K562 (cell line): ENCODE measurements around the gene FGGY. TPM values are rescaled to one million over a fixed set of nuclear protein-coding genes. Genes with fewer than 3 reads are reported as not detected.

Experiments used
- ATAC-seq: fragments of 200-7000 bp; cut with Tn5 transposase; 3 replicates; pipeline ENCODE4 v1.9.1; 2020; ENCODE audit warnings: moderate library complexity
- BruUV-seq: library from RNA; stranded (reverse); fragments of 400-500 nt; replicated peaks from 2 replicates; lab custom pipeline; 2021; lab: Mats Ljungman, UMichigan
- CTCF ChIA-PET: fragments of 300-600 bp; formaldehyde crosslinking; extraction: SDS; loops from one replicate; lab custom pipeline; 2021; ENCODE audit warnings: low intra/inter-chr PET ratio; lab: Yijun Ruan, JAX
- POLR2A ChIA-PET: fragments of 300-600, 350-650 bp; sonication (Branson Sonifier 250); formaldehyde crosslinking; extraction: SDS; loops from one replicate; lab custom pipeline; 2021; ENCODE audit warnings: antibody characterized with exemption, inconsistent platforms; lab: Yijun Ruan, JAX
- DNase-seq, 4 experiments: peaks; one replicate each; pipeline versions ENCODE4 v3.0.0 to v3.0.0-alpha.2; 2011 to 2018; ENCODE audit warnings: low spot score in 3 of 4, mixed read lengths in 3 of 4; ENCODE audit errors: extremely low read depth in 1 of 4
- FAIRE-seq: peaks from 2 replicates; lab custom pipeline; 2011; peaks lifted over from hg19 to GRCh38; lab: Jason Lieb, UNC
- H2AFZ ChIP-seq: 2 replicates; pipeline ENCODE4 v1.6.0; 2011; ENCODE audit warnings: low read depth, low read length, control low read depth, inconsistent platforms
- H3K27ac ChIP-seq: fragments of 200-600 bp; 3 replicates; pipeline ENCODE4 v1.8.0; 2011; ENCODE audit warnings: low read depth, mild to moderate bottlenecking, control low read depth, inconsistent platforms, low read length, moderate library complexity, mixed read lengths; ENCODE audit errors: extremely low read depth
- H3K27me3 ChIP-seq, 2 experiments: fragments of 300-600 bp in 1 of 2; 2 replicates in 1 of 2; 3 replicates in 1 of 2; pipeline versions ENCODE4 v1.6.0 to v1.8.0; 2011; ENCODE audit warnings: inconsistent platforms in 2 of 2, low read length in 2 of 2, mild to moderate bottlenecking in 1 of 2, mixed read lengths in 1 of 2, moderate library complexity in 1 of 2; ENCODE audit not compliant: control insufficient read depth in 2 of 2, insufficient read depth in 2 of 2
- H3K36me3 ChIP-seq: fragments of 300-600 bp; 3 replicates; pipeline ENCODE4 v1.8.0; 2011; ENCODE audit warnings: mild to moderate bottlenecking, low read length, inconsistent platforms; ENCODE audit not compliant: control insufficient read depth, insufficient read depth
- H3K4me1 ChIP-seq, 2 experiments: fragments of 200-600 bp in 1 of 2; replicated peaks in 1 of 2; 2 replicates in 1 of 2; 3 replicates in 1 of 2; pipeline versions ENCODE4 v1.5.1 to v1.8.0; 2011; ENCODE audit warnings: inconsistent platforms in 2 of 2, low read length in 2 of 2, mild to moderate bottlenecking in 1 of 2, mixed read lengths in 1 of 2, moderate library complexity in 1 of 2; ENCODE audit not compliant: control insufficient read depth in 2 of 2, insufficient read depth in 2 of 2
- H3K4me2 ChIP-seq: 2 replicates; pipeline ENCODE4 v1.6.1; 2011; ENCODE audit warnings: low read length, control low read depth, inconsistent platforms, mixed read lengths; ENCODE audit not compliant: insufficient read depth
- H3K4me3 ChIP-seq: fragments of 200-600 bp; sonication (generic), shearing (Covaris generic); 2 replicates; pipeline ENCODE4 v1.5.1; 2016; ENCODE audit warnings: control low read depth, inconsistent platforms
- H3K79me2 ChIP-seq: fragments of 200-600 bp; 3 replicates; pipeline ENCODE4 v1.8.0; 2011; ENCODE audit warnings: low read length, inconsistent platforms; ENCODE audit not compliant: control insufficient read depth, insufficient read depth
- H3K9ac ChIP-seq, 2 experiments: 2 replicates each; pipeline versions ENCODE4 v1.6.0 to v1.6.1; 2011; ENCODE audit warnings: low read depth in 2 of 2, low read length in 2 of 2, control low read depth in 1 of 2, inconsistent platforms in 1 of 2, mild to moderate bottlenecking in 1 of 2, mixed read lengths in 1 of 2; ENCODE audit not compliant: insufficient read depth in 1 of 2
- H3K9me1 ChIP-seq: one replicate; pipeline ENCODE4 v1.6.0; 2011; ENCODE audit warnings: inconsistent platforms, mild to moderate bottlenecking, low read length, moderate library complexity; ENCODE audit not compliant: control insufficient read depth, insufficient read depth
- H3K9me3 ChIP-seq: replicated peaks from 2 replicates; pipeline ENCODE4 v1.5.1; 2011; ENCODE audit warnings: low read depth, low read length, inconsistent platforms; ENCODE audit not compliant: control insufficient read depth, insufficient read depth
- H4K20me1 ChIP-seq: replicated peaks from 2 replicates; pipeline ENCODE4 v1.6.1; 2011; ENCODE audit warnings: low read length, inconsistent platforms, mixed read lengths; ENCODE audit not compliant: control insufficient read depth, insufficient read depth
- ATF7 ChIP-seq: fragments of 450-650 bp; IDR thresholded peaks from 2 replicates; pipeline ENCODE4 v1.7.1; 2014; ENCODE audit warnings: mild to moderate bottlenecking, moderate library complexity
- CREB5 ChIP-seq: fragments of 250-450 bp; sonication (Bioruptor Pico); IDR thresholded peaks from 2 replicates; pipeline ENCODE4 v1.5.0; 2020; ENCODE audit warnings: mild to moderate bottlenecking
- E2F8 ChIP-seq: fragments of 450-650 bp; IDR thresholded peaks from 2 replicates; pipeline ENCODE4 v1.7.1; 2018; ENCODE audit warnings: mild to moderate bottlenecking, low read depth; ENCODE audit not compliant: partially characterized antibody
- KAT8 ChIP-seq: fragments of 450-650 bp; IDR thresholded peaks from 2 replicates; pipeline ENCODE4 v1.6.1; 2016; ENCODE audit warnings: low read depth, mild to moderate bottlenecking
- KLF10 ChIP-seq: fragments of 250-450 bp; sonication (Bioruptor Pico); IDR thresholded peaks from 2 replicates; pipeline ENCODE4 v1.6.1; 2021; ENCODE audit warnings: matching md5 sums
- MIER1 ChIP-seq: fragments of 450-650 bp; IDR thresholded peaks from 2 replicates; pipeline ENCODE4 v1.6.1; 2016; ENCODE audit warnings: antibody characterized with exemption, mild to moderate bottlenecking, low read depth
- NFRKB ChIP-seq: fragments of 450-650 bp; IDR thresholded peaks from 2 replicates; pipeline ENCODE4 v1.6.1; 2016; ENCODE audit warnings: low read depth
- POLR2B ChIP-seq: fragments of 450-650 bp; IDR thresholded peaks from 2 replicates; pipeline ENCODE4 v1.6.1; 2018; ENCODE audit warnings: low read depth; ENCODE audit not compliant: partially characterized antibody
- SMC3 ChIP-seq: conservative IDR thresholded peaks from 2 replicates; pipeline ENCODE4 v1.6.1; 2011; ENCODE audit warnings: low read depth, low read length, improper control_type of control experiment; ENCODE audit not compliant: insufficient read depth
- ZBTB2 ChIP-seq: fragments of 450-650 bp; IDR thresholded peaks from 2 replicates; pipeline ENCODE4 v1.6.1; 2016; ENCODE audit warnings: antibody characterized with exemption
- ZNF592 ChIP-seq: fragments of 450-650 bp; IDR thresholded peaks from 2 replicates; pipeline ENCODE4 v1.6.1; 2017; ENCODE audit warnings: antibody characterized with exemption, mild to moderate bottlenecking
- ZNF764 ChIP-seq: fragments of 250-450 bp; sonication (Bioruptor Pico); IDR thresholded peaks from 2 replicates; pipeline ENCODE4 v1.4.0; 2020; ENCODE audit warnings: low read depth, mild to moderate bottlenecking, moderate library complexity
- WGBS: fragments of 100-300 bp; shearing (Covaris generic); methylation state at CpG from one replicate; pipeline ENCODE4 v1.1.6; 2016; ENCODE audit warnings: low coverage, mixed read lengths; ENCODE audit not compliant: insufficient coverage; ENCODE audit errors: missing lambda C conversion rate; 5-methylcytosine and 5-hydroxymethylcytosine counted together
- in situ Hi-C: fragments of 300-500 bp; cut with MboI; formaldehyde crosslinking; loops from 4 replicates; pipeline ENCODE4 v1.15.0; 2018; ENCODE audit warnings: inconsistent platforms, mixed read lengths
- intact Hi-C: fragments of 100-400 bp; cut with micrococcal nuclease; formaldehyde crosslinking; loops from 2 replicates; pipeline ENCODE4 v1.14.2; 2022
- polyA plus RNA-seq, 8 experiments: library from polyadenylated mRNA; depleted of rRNA in 4 of 8; stranded (reverse) in 5 of 8; unstranded in 3 of 8; fragments of >200 nt; fragmentation: Nextera tagmentation in 2 of 8; fragmentation: Illumina TruSeq in 1 of 8; extraction: Ambion mirVana in 2 of 8; extraction: Trizol in 1 of 8; gene quantifications; 2 replicates each; pipeline versions ENCODE4 v1.2.1 to v1.2.3, GENCODE V29; 2011 to 2014; ENCODE audit warnings: inconsistent platforms in 1 of 8, missing spikeins in 1 of 8
- total RNA-seq, 7 experiments: library from RNA; depleted of rRNA in 6 of 7; stranded (reverse); fragments of >200 nt in 6 of 7; fragmentation: Illumina TruSeq in 2 of 7; extraction: Trizol in 2 of 7; gene quantifications; 2 replicates each; pipeline versions ENCODE4 v1.2.1 to v1.2.3, GENCODE V29; 2011 to 2021; ENCODE audit warnings: low replicate concordance in 1 of 7

Gene FGGY
- total and polyA plus RNA-seq, 9 of the 15 experiments (the other 6 are each of a cell fraction or from before 2014, with no cell fraction given), result 9.7 to 19.2 (median 12.6) TPM

- POLR2A ChIA-PET, result no interaction called here
- TF ChIP-seq MIER1 (no peak), ZBTB2 (no peak), SMC3 (no peak), POLR2B (no peak), ZNF592 (no peak), ZNF764 (CRISPR knock-in tag) (no peak), KLF10 (CRISPR knock-in tag) (no peak), E2F8 (no peak), CREB5 (no peak), ATF7 (no peak), NFRKB (no peak), KAT8 (no peak)
- in situ Hi-C loops, result no loop called here
These were observed 267.4 kb downstream of the FGGY start for GRCh38 chr1:59564192-59564891.

More at GRCh38 chr1:59564192-59564891, 267.4 kb downstream of the FGGY start:
- no peaks in the 10 kb centered on the region for H3K9me3 ChIP-seq
- no peaks in the 10 kb centered on the region for H3K79me2 ChIP-seq
- BruUV-seq, result no TSS peak
- no peaks in the 10 kb centered on the region for H3K27me3 ChIP-seq
- H4K20me1 ChIP-seq, result no peaks in the 10 kb centered on the region
- H3K4me3 ChIP-seq, result no peak overlapping the region
- no peaks in the 10 kb centered on the region for H3K4me1 ChIP-seq
- intact Hi-C loops, result no loop called here
- no peak overlapping the region for H3K27ac ChIP-seq
- WGBS, result 2% methylated on average over 6 of the region's 6 CpGs
- FAIRE-seq (no peak), DNase-seq (no peak), ATAC-seq (no peak)
- no peak overlapping the region for H3K9ac ChIP-seq
- no peaks in the 10 kb centered on the region for H3K36me3 ChIP-seq
- H3K9me1 ChIP-seq, result no peaks in the 10 kb centered on the region
- CTCF ChIA-PET, result no interaction called here
- no peak overlapping the region for H3K4me2 ChIP-seq
- no peak overlapping the region for H2AFZ ChIP-seq
